SK-N-SH (cell line): ENCODE measurements around the gene TFAP2C. TPM values are rescaled to one million over a fixed set of nuclear protein-coding genes. Genes with fewer than 3 reads are reported as not detected.

ENCODE experiments used
- CTCF ChIA-PET: fragments of 300-600, 350-600 bp; formaldehyde crosslinking; extraction: SDS; loops from one replicate; lab custom pipeline; 2021; lab: Yijun Ruan, JAX
- POLR2A ChIA-PET: fragments of 350-600 bp; sonication (Branson Sonifier 250); formaldehyde crosslinking; extraction: SDS; loops from one replicate; lab custom pipeline; 2020; ENCODE audit warnings: antibody characterized with exemption, inconsistent platforms; lab: Yijun Ruan, JAX
- DNase-seq: peaks from one replicate; pipeline ENCODE4 v3.0.0; 2012
- H2AFZ ChIP-seq: fragments of 200-600 bp; sonication (generic); 2 replicates; pipeline ENCODE4 v1.8.1; 2016; ENCODE audit warnings: antibody characterized with exemption, mild to moderate bottlenecking, low read depth
- H3F3A ChIP-seq: fragments of 200-600 bp; sonication (generic); replicated peaks from 2 replicates; pipeline ENCODE3; 2016; ENCODE audit warnings: antibody characterized with exemption, mild to moderate bottlenecking; ENCODE audit not compliant: insufficient read depth
- H3K27ac ChIP-seq, 2 experiments: fragments of 200-500 bp in 1 of 2; fragments of 200-600 bp in 1 of 2; sonication (Bioruptor generic) in 1 of 2; sonication (generic), shearing (Covaris generic) in 1 of 2; 2 replicates each; pipeline versions ENCODE4 v1.5.1 to v1.6.1; 2014 to 2016; ENCODE audit warnings: low read depth in 2 of 2, inconsistent platforms in 1 of 2, low read length in 1 of 2, mild to moderate bottlenecking in 1 of 2, mixed read lengths in 1 of 2
- H3K27me3 ChIP-seq: fragments of 200-600 bp; sonication (generic), shearing (Covaris generic); 2 replicates; pipeline ENCODE4 v1.6.1; 2016; ENCODE audit warnings: mixed run types; ENCODE audit not compliant: insufficient read depth
- H3K36me3 ChIP-seq, 2 experiments: fragments of 200-500 bp in 1 of 2; fragments of 200-600 bp in 1 of 2; sonication (Bioruptor generic) in 1 of 2; sonication (generic) in 1 of 2; replicated peaks in 1 of 2; 2 replicates each; pipeline versions ENCODE3 to v1.5.1; 2014 to 2016; ENCODE audit warnings: low read length in 1 of 2, mild to moderate bottlenecking in 1 of 2; ENCODE audit not compliant: insufficient read depth in 2 of 2, control insufficient read depth in 1 of 2
- H3K4me1 ChIP-seq, 2 experiments: fragments of 200-500 bp in 1 of 2; fragments of 200-600 bp in 1 of 2; sonication (Bioruptor generic) in 1 of 2; sonication (generic), shearing (Covaris generic) in 1 of 2; 2 replicates each; pipeline versions ENCODE4 v1.5.1 to v1.6.1; 2014 to 2016; ENCODE audit warnings: low read depth in 1 of 2, low read length in 1 of 2, mixed run types in 1 of 2; ENCODE audit not compliant: insufficient read depth in 2 of 2, control insufficient read depth in 1 of 2
- H3K4me2 ChIP-seq: fragments of 200-600 bp; sonication (generic), shearing (Covaris generic); 2 replicates; pipeline ENCODE4 v1.6.1; 2017; ENCODE audit warnings: mixed run types
- H3K4me3 ChIP-seq, 2 experiments: fragments of 200-500 bp in 1 of 2; fragments of 200-600 bp in 1 of 2; sonication (Bioruptor generic) in 1 of 2; sonication (generic), shearing (Covaris generic) in 1 of 2; 2 replicates each; pipeline versions ENCODE4 v1.5.1 to v1.8.1; 2014 to 2016; ENCODE audit warnings: low read depth in 2 of 2, inconsistent platforms in 1 of 2, low read length in 1 of 2, mild to moderate bottlenecking in 1 of 2, mixed read lengths in 1 of 2, moderate library complexity in 1 of 2
- H3K79me2 ChIP-seq: fragments of 200-600 bp; sonication (generic); 2 replicates; pipeline ENCODE4 v1.8.1; 2017; ENCODE audit warnings: mild to moderate bottlenecking; ENCODE audit not compliant: insufficient read depth
- H3K9ac ChIP-seq: fragments of 200-600 bp; sonication (generic); 2 replicates; pipeline ENCODE4 v1.6.1; 2017; ENCODE audit warnings: mixed run types
- H3K9me2 ChIP-seq: fragments of 200-600 bp; sonication (generic); 2 replicates; pipeline ENCODE4 v1.6.1; 2017; ENCODE audit warnings: mixed run types
- H3K9me3 ChIP-seq: fragments of 200-600 bp; sonication (generic); 2 replicates; pipeline ENCODE4 v1.6.1; 2017; ENCODE audit warnings: mixed run types, mild to moderate bottlenecking, moderate library complexity
- H4K20me1 ChIP-seq: fragments of 200-600 bp; sonication (generic); 2 replicates; pipeline ENCODE4 v1.6.1; 2017; ENCODE audit warnings: mild to moderate bottlenecking, mixed run types; ENCODE audit not compliant: insufficient read depth
- ELF1 ChIP-seq: IDR thresholded peaks from 2 replicates; pipeline ENCODE4 v1.4.0; 2012
- FOSL2 ChIP-seq: IDR thresholded peaks from 2 replicates; pipeline ENCODE4 v1.4.0; 2012; ENCODE audit warnings: low read depth, mild to moderate bottlenecking, moderate library complexity, borderline replicate concordance
- FOXM1 ChIP-seq: IDR thresholded peaks from 2 replicates; pipeline ENCODE4 v1.4.0; 2012; ENCODE audit warnings: low read depth, mild to moderate bottlenecking
- GATA2 ChIP-seq: sonication (generic); formaldehyde crosslinking; IDR thresholded peaks from 2 replicates; pipeline ENCODE4 v1.5.0; 2020; ENCODE audit warnings: mild to moderate bottlenecking, missing genetic modification reagents
- IRF3 ChIP-seq: fragments of 150-350 bp; IDR thresholded peaks from 2 replicates; pipeline ENCODE4 v1.6.1; 2016; ENCODE audit warnings: mild to moderate bottlenecking, low read depth, low read length
- MEF2A ChIP-seq: IDR thresholded peaks from 2 replicates; pipeline ENCODE4 v1.4.0; 2012; ENCODE audit warnings: low read depth, borderline replicate concordance
- NFIC ChIP-seq: IDR thresholded peaks from 2 replicates; pipeline ENCODE4 v1.4.0; 2012; ENCODE audit warnings: borderline replicate concordance
- POLR2AphosphoS5 ChIP-seq: IDR thresholded peaks from 2 replicates; pipeline ENCODE4 v1.6.1; 2012; ENCODE audit warnings: low read depth, low read length
- REST ChIP-seq: IDR thresholded peaks from 2 replicates; pipeline ENCODE4 v1.6.1; 2012; ENCODE audit warnings: mild to moderate bottlenecking, low read depth, low read length, moderate library complexity
- TAF1 ChIP-seq: IDR thresholded peaks from 2 replicates; pipeline ENCODE4 v1.6.1; 2012; ENCODE audit warnings: low read depth, mild to moderate bottlenecking, low read length, moderate library complexity, borderline replicate concordance
- TCF12 ChIP-seq: IDR thresholded peaks from 2 replicates; pipeline ENCODE4 v1.4.0; 2012
- TEAD4 ChIP-seq: IDR thresholded peaks from 2 replicates; pipeline ENCODE4 v1.4.0; 2012; ENCODE audit warnings: mild to moderate bottlenecking, borderline replicate concordance; ENCODE audit not compliant: insufficient read depth
- YY1 ChIP-seq: IDR thresholded peaks from 2 replicates; pipeline ENCODE4 v1.4.0; 2012; ENCODE audit warnings: low read depth, mild to moderate bottlenecking
- WGBS: methylation state at CpG from one replicate; pipeline ENCODE4 v1.1.6; 2017; ENCODE audit warnings: low lambda C conversion rate; 5-methylcytosine and 5-hydroxymethylcytosine counted together
- polyA plus RNA-seq, 3 experiments: library from polyadenylated mRNA; depleted of rRNA; stranded (reverse); fragments of >200 nt; gene quantifications; 2 replicates each; pipeline ENCODE4 v1.2.3, GENCODE V29; 2012
- TF ChIP-seq, protein P1 (sequence below): IDR thresholded peaks from 2 replicates; pipeline ENCODE4 v1.4.0; 2012; ENCODE audit warnings: low read depth, borderline replicate concordance
- TF ChIP-seq, protein P2 (sequence below): fragments of 150-350 bp; IDR thresholded peaks from 2 replicates; pipeline ENCODE4 v1.6.1; 2017; ENCODE audit warnings: antibody characterized with exemption, low read length, low read depth, borderline replicate concordance
- TF ChIP-seq, protein P3 (sequence below): IDR thresholded peaks from 2 replicates; pipeline ENCODE4; 2012

TFAP2C gene
- polyA plus RNA-seq, 1 of the 3 experiments (the other 2 are of a cell fraction), result not detected

DNA sequence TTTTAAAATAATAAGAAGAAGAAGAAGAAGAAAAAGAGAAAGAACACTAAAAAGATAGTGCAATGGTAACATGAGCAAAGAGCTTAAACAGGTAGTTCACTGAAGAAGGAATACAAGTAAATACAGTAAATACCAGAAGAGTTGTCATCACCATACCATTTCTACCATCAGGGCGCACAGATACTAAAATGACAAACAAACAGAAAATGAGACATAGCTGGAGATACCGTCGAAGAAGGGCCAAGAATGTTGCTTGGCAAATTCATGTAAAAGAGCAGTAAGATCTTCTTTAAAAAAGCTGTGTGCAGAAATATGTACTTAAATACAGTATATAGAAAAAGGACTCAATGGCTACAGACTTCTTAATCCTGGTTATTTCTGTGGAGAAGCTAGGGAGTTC is 20.7 kb upstream of the TFAP2C start:
- no peaks in the 10 kb centered on the region for H3K9me3 ChIP-seq
- CTCF ChIA-PET, result interaction anchor here (2.8 kb wide), 1 partner anchor 58 kb away, joined by 8 read pairs; no protein-coding TSS in a partner anchor
- no peaks in the 10 kb centered on the region for H3K9me2 ChIP-seq
- no peaks in the 10 kb centered on the region for H3K79me2 ChIP-seq
- no peak overlapping the region for H2AFZ ChIP-seq
- WGBS, result 32% methylated on average over 3 of the region's 3 CpGs
- H3K27ac ChIP-seq, result no peak overlapping the region
- H3K36me3 ChIP-seq, result no peaks in the 10 kb centered on the region
- no peaks in the 10 kb centered on the region for H4K20me1 ChIP-seq
- H3K4me1 ChIP-seq, result no peaks in the 10 kb centered on the region
- no peak overlapping the region for H3K4me2 ChIP-seq
- peaks cover 12% of the 10 kb centered on the region; the same call in 1 of the 2 replicates for H3K27me3 ChIP-seq
- TF ChIP-seq TAF1 (no peak), FOSL2 (no peak), MEF2A (no peak), POLR2AphosphoS5 (no peak), NFIC (no peak)
- TF ChIP-seq, protein P1, sequence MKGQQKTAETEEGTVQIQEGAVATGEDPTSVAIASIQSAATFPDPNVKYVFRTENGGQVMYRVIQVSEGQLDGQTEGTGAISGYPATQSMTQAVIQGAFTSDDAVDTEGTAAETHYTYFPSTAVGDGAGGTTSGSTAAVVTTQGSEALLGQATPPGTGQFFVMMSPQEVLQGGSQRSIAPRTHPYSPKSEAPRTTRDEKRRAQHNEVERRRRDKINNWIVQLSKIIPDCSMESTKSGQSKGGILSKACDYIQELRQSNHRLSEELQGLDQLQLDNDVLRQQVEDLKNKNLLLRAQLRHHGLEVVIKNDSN, result no peak
- TF ChIP-seq, protein P2, sequence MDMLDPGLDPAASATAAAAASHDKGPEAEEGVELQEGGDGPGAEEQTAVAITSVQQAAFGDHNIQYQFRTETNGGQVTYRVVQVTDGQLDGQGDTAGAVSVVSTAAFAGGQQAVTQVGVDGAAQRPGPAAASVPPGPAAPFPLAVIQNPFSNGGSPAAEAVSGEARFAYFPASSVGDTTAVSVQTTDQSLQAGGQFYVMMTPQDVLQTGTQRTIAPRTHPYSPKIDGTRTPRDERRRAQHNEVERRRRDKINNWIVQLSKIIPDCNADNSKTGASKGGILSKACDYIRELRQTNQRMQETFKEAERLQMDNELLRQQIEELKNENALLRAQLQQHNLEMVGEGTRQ, result no peak
- POLR2A ChIA-PET, result no interaction called here
- H3F3A ChIP-seq, result no peaks in the 10 kb centered on the region
- no peak overlapping the region for H3K4me3 ChIP-seq
- no peak for DNase-seq
- H3K9ac ChIP-seq, result no peak overlapping the region

- no peak overlapping the region for H3K4me2 ChIP-seq
- no peak for DNase-seq
- TF ChIP-seq REST, result no peak
- TF ChIP-seq GATA2 (CRISPR knock-in tag), result no peak
- TF ChIP-seq IRF3, result no peak
- TF ChIP-seq, protein P2, result no peak
- no peak for TF ChIP-seq TEAD4
- TF ChIP-seq, protein P3, sequence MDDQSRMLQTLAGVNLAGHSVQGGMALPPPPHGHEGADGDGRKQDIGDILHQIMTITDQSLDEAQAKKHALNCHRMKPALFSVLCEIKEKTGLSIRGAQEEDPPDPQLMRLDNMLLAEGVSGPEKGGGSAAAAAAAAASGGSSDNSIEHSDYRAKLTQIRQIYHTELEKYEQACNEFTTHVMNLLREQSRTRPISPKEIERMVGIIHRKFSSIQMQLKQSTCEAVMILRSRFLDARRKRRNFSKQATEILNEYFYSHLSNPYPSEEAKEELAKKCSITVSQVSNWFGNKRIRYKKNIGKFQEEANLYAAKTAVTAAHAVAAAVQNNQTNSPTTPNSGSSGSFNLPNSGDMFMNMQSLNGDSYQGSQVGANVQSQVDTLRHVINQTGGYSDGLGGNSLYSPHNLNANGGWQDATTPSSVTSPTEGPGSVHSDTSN, result no peak
- TF ChIP-seq POLR2AphosphoS5, result no peak
- no peak for TF ChIP-seq TCF12
- no peak for TF ChIP-seq ELF1
- TF ChIP-seq YY1, result no peak
- no peak for TF ChIP-seq FOXM1
- H3K9ac ChIP-seq, result no peak overlapping the region
- H3F3A ChIP-seq, result no peaks in the 10 kb centered on the region
- H3K36me3 ChIP-seq, result no peaks in the 10 kb centered on the region
- POLR2A ChIA-PET, result no interaction called here
- H3K9me3 ChIP-seq, result no peaks in the 10 kb centered on the region
- no peaks in the 10 kb centered on the region for H3K9me2 ChIP-seq
- CTCF ChIA-PET, result interaction anchor here (2.8 kb wide), 1 partner anchor 59 kb away, joined by 8 read pairs; no protein-coding TSS in a partner anchor
- 36% methylated on average over 3 of the region's 3 CpGs for WGBS
- H2AFZ ChIP-seq, result no peak overlapping the region
- H3K4me1 ChIP-seq, result no peaks in the 10 kb centered on the region
- H3K27ac ChIP-seq, result no peak overlapping the region
- peaks cover 12% of the 10 kb centered on the region; the same call in 1 of the 2 replicates for H3K27me3 ChIP-seq
- H4K20me1 ChIP-seq, result no peaks in the 10 kb centered on the region
- no peak overlapping the region for H3K4me3 ChIP-seq
- no peaks in the 10 kb centered on the region for H3K79me2 ChIP-seq
Observed at GRCh38 chr20:56609321-56609720, 19.8 kb upstream of the TFAP2C start.
